Astrocyte (in vitro differentiated cells and primary cell): ENCODE measurements around the gene MCOLN1. TPM values are rescaled to one million over a fixed set of nuclear protein-coding genes. Genes with fewer than 3 reads are reported as not detected.

Experiments used
- DNase-seq: peaks from one replicate; pipeline ENCODE4 v3.0.0-alpha.2; 2010; ENCODE audit warnings: low read depth
- FAIRE-seq: peaks from 2 replicates; lab custom pipeline; 2011; peaks lifted over from hg19 to GRCh38; lab: Jason Lieb, UNC
- H2AFZ ChIP-seq: 2 replicates; pipeline ENCODE4 v1.6.0; 2012; ENCODE audit warnings: low read depth, low read length, inconsistent platforms
- H3K27ac ChIP-seq: 2 replicates; pipeline ENCODE4 v1.5.1; 2011; ENCODE audit warnings: low read depth, low read length, inconsistent platforms
- H3K27me3 ChIP-seq: 2 replicates; pipeline ENCODE4 v1.6.0; 2011; ENCODE audit warnings: low read length, inconsistent platforms; ENCODE audit not compliant: insufficient read depth
- H3K36me3 ChIP-seq: 2 replicates; pipeline ENCODE4 v1.5.1; 2011; ENCODE audit warnings: low read length, inconsistent platforms; ENCODE audit not compliant: insufficient read depth
- H3K4me1 ChIP-seq: 2 replicates; pipeline ENCODE4 v1.5.1; 2011; ENCODE audit warnings: low read length, inconsistent platforms; ENCODE audit not compliant: insufficient read depth
- H3K4me2 ChIP-seq: 2 replicates; pipeline ENCODE4 v1.6.0; 2012; ENCODE audit warnings: low read length, inconsistent platforms
- H3K4me3 ChIP-seq: 2 replicates; pipeline ENCODE4 v1.5.1; 2011; ENCODE audit warnings: low read depth, mild to moderate bottlenecking, low read length, inconsistent platforms; ENCODE audit not compliant: insufficient read depth
- H3K79me2 ChIP-seq: 2 replicates; pipeline ENCODE4 v1.6.0; 2012; ENCODE audit warnings: mild to moderate bottlenecking, low read length, inconsistent platforms; ENCODE audit not compliant: insufficient read depth
- H3K9ac ChIP-seq: 2 replicates; pipeline ENCODE4 v1.6.0; 2012; ENCODE audit warnings: mild to moderate bottlenecking, low read length, inconsistent platforms
- H3K9me3 ChIP-seq: 2 replicates; pipeline ENCODE4 v1.5.1; 2012; ENCODE audit warnings: low read depth, mild to moderate bottlenecking, low read length, inconsistent platforms; ENCODE audit not compliant: insufficient read depth
- H4K20me1 ChIP-seq: 2 replicates; pipeline ENCODE4 v1.6.0; 2012; ENCODE audit warnings: low read length, inconsistent platforms; ENCODE audit not compliant: insufficient read depth
- H3K27ac Mint-ChIP-seq: one replicate; pipeline ENCODE4 v1.8.0; 2021; ENCODE audit warnings: mild to moderate bottlenecking, mixed read lengths; ENCODE audit not compliant: unreplicated experiment
- H3K27me3 Mint-ChIP-seq: one replicate; pipeline ENCODE4 v1.8.0; 2021; ENCODE audit warnings: low read depth, mixed read lengths; ENCODE audit not compliant: unreplicated experiment
- H3K36me3 Mint-ChIP-seq: one replicate; pipeline ENCODE4 v1.8.0; 2021; ENCODE audit warnings: low read depth, mixed read lengths; ENCODE audit not compliant: unreplicated experiment
- H3K4me1 Mint-ChIP-seq: one replicate; pipeline ENCODE4 v1.8.0; 2021; ENCODE audit warnings: low read depth, mixed read lengths; ENCODE audit not compliant: unreplicated experiment
- H3K4me3 Mint-ChIP-seq: one replicate; pipeline ENCODE4 v1.8.0; 2021; ENCODE audit warnings: mild to moderate bottlenecking, moderate library complexity, mixed read lengths; ENCODE audit not compliant: unreplicated experiment
- H3K9me3 Mint-ChIP-seq: one replicate; pipeline ENCODE4 v1.8.0; 2021; ENCODE audit warnings: mild to moderate bottlenecking, mixed read lengths; ENCODE audit not compliant: unreplicated experiment
- CTCF ChIP-seq: IDR thresholded peaks from 2 replicates; pipeline ENCODE4 v1.5.1; 2011; ENCODE audit warnings: low read depth, mild to moderate bottlenecking, inconsistent platforms, low read length, moderate library complexity; ENCODE audit not compliant: insufficient read depth
- EZH2 ChIP-seq: IDR thresholded peaks from 2 replicates; pipeline ENCODE4 v1.6.1; 2012; ENCODE audit warnings: mild to moderate bottlenecking, low read length, inconsistent platforms; ENCODE audit not compliant: insufficient read depth
- total RNA-seq: library from RNA; stranded (reverse); gene quantifications from 2 replicates; pipeline ENCODE4 v1.2.1, GENCODE V29; 2021

The MCOLN1 gene
- total RNA-seq, 1 donor from 2014 or later = 26.2 TPM

GRCh38 chr19:7533925-7534480 is 11.6 kb downstream of the MCOLN1 start:
- H3K4me3 Mint-ChIP-seq = peak overlapping the region; percentile 97
- H3K27me3 Mint-ChIP-seq = no peaks in the 10 kb centered on the region
- H3K4me3 ChIP-seq = peak overlapping the region; percentile 90
- peak overlapping the region; percentile 91 for H2AFZ ChIP-seq
- peaks cover 4% of the 10 kb centered on the region for H3K4me1 Mint-ChIP-seq
- FAIRE-seq (no peak), DNase-seq (peak; percentile 77)
- peaks cover 9% of the 10 kb centered on the region for H3K79me2 ChIP-seq
- H3K27ac Mint-ChIP-seq = peak overlapping the region; percentile 94
- peaks cover 4% of the 10 kb centered on the region for H3K36me3 Mint-ChIP-seq
- H4K20me1 ChIP-seq = no peaks in the 10 kb centered on the region
- peaks cover 6% of the 10 kb centered on the region for H3K4me1 ChIP-seq
- peak overlapping the region; percentile 87 for H3K9ac ChIP-seq
- H3K9me3 ChIP-seq = no peaks in the 10 kb centered on the region
- no peaks in the 10 kb centered on the region for H3K36me3 ChIP-seq
- H3K27ac ChIP-seq = peak overlapping the region; percentile 72
- no peaks in the 10 kb centered on the region for H3K27me3 ChIP-seq
- peak overlapping the region; percentile 97 for H3K4me2 ChIP-seq
- no peaks in the 10 kb centered on the region for H3K9me3 Mint-ChIP-seq
- no peak for TF ChIP-seq EZH2
- TF ChIP-seq CTCF = no peak

GRCh38 chr19:7534531-7535046 is 12.2 kb downstream of the MCOLN1 start:
- TF ChIP-seq CTCF = peak; percentile 14
- no peak for TF ChIP-seq EZH2
- peaks cover 9% of the 10 kb centered on the region for H3K79me2 ChIP-seq
- H3K4me2 ChIP-seq = peak overlapping the region; percentile 97
- Mint-ChIP-seq H3K4me1 (peaks cover 4% of the 10 kb centered on the region), H3K27ac (peak overlapping the region; percentile 94), H3K4me3 (peak overlapping the region; percentile 97), H3K9me3 (no peaks in the 10 kb centered on the region), H3K27me3 (no peaks in the 10 kb centered on the region), H3K36me3 (peaks cover 4% of the 10 kb centered on the region)
- H3K9me3 ChIP-seq = no peaks in the 10 kb centered on the region
- DNase-seq (peak; percentile 83), FAIRE-seq (no peak)
- H3K4me1 ChIP-seq = peaks cover 6% of the 10 kb centered on the region
- peak overlapping the region; percentile 91 for H2AFZ ChIP-seq
- no peaks in the 10 kb centered on the region for H4K20me1 ChIP-seq
- peak overlapping the region; percentile 90 for H3K4me3 ChIP-seq
- H3K27me3 ChIP-seq = no peaks in the 10 kb centered on the region
- peak overlapping the region; percentile 72 for H3K27ac ChIP-seq
- H3K9ac ChIP-seq = peak overlapping the region; percentile 87
- no peaks in the 10 kb centered on the region for H3K36me3 ChIP-seq
